HepG2 (cell line): ENCODE measurements around the gene ZNF829. TPM values are rescaled to one million over a fixed set of nuclear protein-coding genes. Genes with fewer than 3 reads are reported as not detected.
A peak's percentile ranks its signal among the peaks of the same experiment; 100 is the strongest.

Experiments
- ARHGAP35 ChIP-seq: sonication (generic); formaldehyde crosslinking; IDR thresholded peaks from 2 replicates; pipeline ENCODE4 v1.9.0; 2022; ENCODE audit warnings: mild to moderate bottlenecking, inconsistent platforms, moderate library complexity, missing genetic modification reagents, borderline replicate concordance
- BORCS8-MEF2B ChIP-seq: sonication (generic); formaldehyde crosslinking; IDR thresholded peaks from 2 replicates; pipeline ENCODE4 v1.8.0; 2022; ENCODE audit warnings: mild to moderate bottlenecking, missing genetic modification reagents
- CBFB ChIP-seq: sonication (generic); formaldehyde crosslinking; IDR thresholded peaks from 2 replicates; pipeline ENCODE4 v1.4.0; 2020; ENCODE audit warnings: missing genetic modification reagents
- DMAP1 ChIP-seq: IDR thresholded peaks from 2 replicates; pipeline ENCODE4 v1.6.1; 2016
- RNF2 ChIP-seq: fragments of 450-650 bp; conservative IDR thresholded peaks from 2 replicates; pipeline ENCODE4 v1.6.1; 2016; ENCODE audit warnings: low read depth
- TOPORS ChIP-seq: sonication (generic); formaldehyde crosslinking; IDR thresholded peaks from 2 replicates; pipeline ENCODE4 v1.8.0; 2023; ENCODE audit warnings: mild to moderate bottlenecking, missing genetic modification reagents
- ZC3H13 ChIP-seq: sonication (generic); formaldehyde crosslinking; IDR thresholded peaks from 2 replicates; pipeline ENCODE4 v1.8.1; 2023; ENCODE audit warnings: mild to moderate bottlenecking, missing genetic modification reagents, moderate library complexity
- ZFY ChIP-seq: sonication (generic); formaldehyde crosslinking; IDR thresholded peaks from 2 replicates; pipeline ENCODE4 v1.4.0; 2020; ENCODE audit warnings: missing genetic modification reagents
- ZNF124 ChIP-seq: sonication (generic); formaldehyde crosslinking; IDR thresholded peaks from 2 replicates; pipeline ENCODE4 v1.4.0; 2020; ENCODE audit warnings: missing genetic modification reagents
- ZNF30 ChIP-seq: sonication (generic); formaldehyde crosslinking; IDR thresholded peaks from 2 replicates; pipeline ENCODE4 v1.5.0; 2020; ENCODE audit warnings: mild to moderate bottlenecking, missing genetic modification reagents
- ZNF678 ChIP-seq: sonication (generic); formaldehyde crosslinking; IDR thresholded peaks from 2 replicates; pipeline ENCODE4 v1.4.0; 2020; ENCODE audit warnings: mild to moderate bottlenecking, missing genetic modification reagents
- ZNF737 ChIP-seq: sonication (generic); formaldehyde crosslinking; IDR thresholded peaks from 2 replicates; pipeline ENCODE4 v1.5.0; 2020; ENCODE audit warnings: missing genetic modification reagents, mild to moderate bottlenecking, borderline replicate concordance
- polyA plus RNA-seq, 8 experiments: library from polyadenylated mRNA; depleted of rRNA in 3 of 8; stranded (reverse) in 7 of 8; unstranded in 1 of 8; fragments of >200 nt; fragmentation: Illumina TruSeq in 4 of 8; extraction: Trizol in 4 of 8; gene quantifications; 2 replicates each; pipeline versions ENCODE4 v1.2.1 to v1.2.3, GENCODE V29; 2011 to 2016; ENCODE audit warnings: low read depth in 4 of 8, missing spikeins in 1 of 8, mixed read lengths in 1 of 8; ENCODE audit not compliant: insufficient read depth in 1 of 8
- total RNA-seq, 5 experiments: library from RNA; depleted of rRNA; stranded (reverse); fragments of >200 nt; fragmentation: Illumina TruSeq; extraction: Trizol; gene quantifications; 2 replicates each; pipeline ENCODE4 v1.2.3, GENCODE V29; 2016; ENCODE audit warnings: low read depth in 1 of 5
- TF ChIP-seq, protein P1 (sequence below): sonication (generic); formaldehyde crosslinking; IDR thresholded peaks from 2 replicates; pipeline ENCODE4; 2020; ENCODE audit warnings: missing genetic modification reagents, mild to moderate bottlenecking, borderline replicate concordance
- TF ChIP-seq, protein P2 (sequence below): sonication (generic); formaldehyde crosslinking; IDR thresholded peaks from 2 replicates; pipeline ENCODE4 v1.8.1; 2023; ENCODE audit warnings: mild to moderate bottlenecking, missing genetic modification reagents
- TF ChIP-seq, protein P3 (sequence below): sonication (generic); formaldehyde crosslinking; conservative IDR thresholded peaks from 2 replicates; pipeline ENCODE4 v1.8.1; 2023; ENCODE audit warnings: missing genetic modification reagents
- TF ChIP-seq, protein P4 (sequence below): sonication (generic); formaldehyde crosslinking; IDR thresholded peaks from 2 replicates; pipeline ENCODE4 v1.5.0; 2020; ENCODE audit warnings: missing genetic modification reagents
- TF ChIP-seq, protein P5 (sequence below): sonication (generic); formaldehyde crosslinking; IDR thresholded peaks from 2 replicates; pipeline ENCODE4 v1.4.0; 2020; ENCODE audit warnings: missing genetic modification reagents
- TF ChIP-seq, protein P6 (sequence below): sonication (generic); formaldehyde crosslinking; IDR thresholded peaks from 2 replicates; pipeline ENCODE4 v1.4.0; 2020; ENCODE audit warnings: missing genetic modification reagents, mild to moderate bottlenecking, borderline replicate concordance

Gene ZNF829
- total and polyA plus RNA-seq, 2 of the 13 experiments (the other 11 are each of a cell fraction or from before 2014, with no cell fraction given) = 0.15 to 0.86 TPM

DNA sequence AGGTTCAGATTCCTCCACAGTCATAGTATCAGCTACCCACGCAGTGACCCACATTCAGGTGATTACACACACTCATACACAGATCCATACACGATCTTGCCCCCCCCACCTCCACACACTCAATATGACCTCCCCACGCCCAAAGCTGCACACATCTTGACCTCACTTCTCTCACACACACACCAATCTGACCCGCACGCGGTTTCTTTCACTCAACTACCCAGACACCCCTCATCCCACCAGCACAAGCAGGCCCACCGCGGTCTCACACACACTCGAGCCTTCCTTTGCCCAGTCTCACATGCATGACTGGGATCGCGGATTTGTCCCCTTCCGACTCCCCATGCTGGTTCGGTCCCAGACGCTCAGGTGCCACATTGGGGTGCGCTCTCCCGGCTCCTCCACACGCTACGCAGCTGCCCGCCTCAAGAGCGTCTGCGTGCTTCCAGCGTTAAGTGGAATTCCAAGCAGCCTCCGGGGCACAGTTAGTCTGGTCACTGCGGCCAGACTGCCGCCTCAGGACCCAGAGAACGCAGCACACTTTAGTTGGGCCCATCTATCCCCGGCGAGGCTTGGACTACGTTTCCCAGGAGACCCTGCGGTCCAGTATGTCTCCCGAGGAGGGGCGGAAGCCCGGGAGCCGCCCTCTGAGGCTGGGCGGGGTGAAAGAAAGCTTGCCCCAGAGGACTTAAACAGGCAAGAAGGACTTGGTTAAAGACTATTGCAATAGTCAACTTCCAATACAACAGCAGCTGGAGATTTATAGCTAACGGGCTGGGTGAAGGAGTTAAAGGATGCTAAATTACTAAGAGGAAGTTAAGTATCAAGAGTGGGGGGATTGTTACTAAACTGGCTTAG, 66.2 kb downstream of the ZNF829 start (continued):
- TF ChIP-seq, protein P1, sequence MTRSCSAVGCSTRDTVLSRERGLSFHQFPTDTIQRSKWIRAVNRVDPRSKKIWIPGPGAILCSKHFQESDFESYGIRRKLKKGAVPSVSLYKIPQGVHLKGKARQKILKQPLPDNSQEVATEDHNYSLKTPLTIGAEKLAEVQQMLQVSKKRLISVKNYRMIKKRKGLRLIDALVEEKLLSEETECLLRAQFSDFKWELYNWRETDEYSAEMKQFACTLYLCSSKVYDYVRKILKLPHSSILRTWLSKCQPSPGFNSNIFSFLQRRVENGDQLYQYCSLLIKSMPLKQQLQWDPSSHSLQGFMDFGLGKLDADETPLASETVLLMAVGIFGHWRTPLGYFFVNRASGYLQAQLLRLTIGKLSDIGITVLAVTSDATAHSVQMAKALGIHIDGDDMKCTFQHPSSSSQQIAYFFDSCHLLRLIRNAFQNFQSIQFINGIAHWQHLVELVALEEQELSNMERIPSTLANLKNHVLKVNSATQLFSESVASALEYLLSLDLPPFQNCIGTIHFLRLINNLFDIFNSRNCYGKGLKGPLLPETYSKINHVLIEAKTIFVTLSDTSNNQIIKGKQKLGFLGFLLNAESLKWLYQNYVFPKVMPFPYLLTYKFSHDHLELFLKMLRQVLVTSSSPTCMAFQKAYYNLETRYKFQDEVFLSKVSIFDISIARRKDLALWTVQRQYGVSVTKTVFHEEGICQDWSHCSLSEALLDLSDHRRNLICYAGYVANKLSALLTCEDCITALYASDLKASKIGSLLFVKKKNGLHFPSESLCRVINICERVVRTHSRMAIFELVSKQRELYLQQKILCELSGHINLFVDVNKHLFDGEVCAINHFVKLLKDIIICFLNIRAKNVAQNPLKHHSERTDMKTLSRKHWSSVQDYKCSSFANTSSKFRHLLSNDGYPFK (CRISPR knock-in tag) = peak; percentile 11; the same call in 1 of the 2 replicates
- TF ChIP-seq TOPORS (CRISPR knock-in tag) = peak; percentile 70; the same call in 1 of the 2 replicates
- TF ChIP-seq ARHGAP35 = 0 out of 2 replicates have a peak, but pooled peaks have one; percentile 61
- TF ChIP-seq CBFB (CRISPR knock-in tag) = no peak
- TF ChIP-seq, protein P2, sequence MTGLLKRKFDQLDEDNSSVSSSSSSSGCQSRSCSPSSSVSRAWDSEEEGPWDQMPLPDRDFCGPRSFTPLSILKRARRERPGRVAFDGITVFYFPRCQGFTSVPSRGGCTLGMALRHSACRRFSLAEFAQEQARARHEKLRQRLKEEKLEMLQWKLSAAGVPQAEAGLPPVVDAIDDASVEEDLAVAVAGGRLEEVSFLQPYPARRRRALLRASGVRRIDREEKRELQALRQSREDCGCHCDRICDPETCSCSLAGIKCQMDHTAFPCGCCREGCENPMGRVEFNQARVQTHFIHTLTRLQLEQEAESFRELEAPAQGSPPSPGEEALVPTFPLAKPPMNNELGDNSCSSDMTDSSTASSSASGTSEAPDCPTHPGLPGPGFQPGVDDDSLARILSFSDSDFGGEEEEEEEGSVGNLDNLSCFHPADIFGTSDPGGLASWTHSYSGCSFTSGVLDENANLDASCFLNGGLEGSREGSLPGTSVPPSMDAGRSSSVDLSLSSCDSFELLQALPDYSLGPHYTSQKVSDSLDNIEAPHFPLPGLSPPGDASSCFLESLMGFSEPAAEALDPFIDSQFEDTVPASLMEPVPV (CRISPR knock-in tag) = 0 out of 2 replicates have a peak, but pooled peaks have one; percentile 20
- no peak for TF ChIP-seq RNF2
- TF ChIP-seq, protein P3, sequence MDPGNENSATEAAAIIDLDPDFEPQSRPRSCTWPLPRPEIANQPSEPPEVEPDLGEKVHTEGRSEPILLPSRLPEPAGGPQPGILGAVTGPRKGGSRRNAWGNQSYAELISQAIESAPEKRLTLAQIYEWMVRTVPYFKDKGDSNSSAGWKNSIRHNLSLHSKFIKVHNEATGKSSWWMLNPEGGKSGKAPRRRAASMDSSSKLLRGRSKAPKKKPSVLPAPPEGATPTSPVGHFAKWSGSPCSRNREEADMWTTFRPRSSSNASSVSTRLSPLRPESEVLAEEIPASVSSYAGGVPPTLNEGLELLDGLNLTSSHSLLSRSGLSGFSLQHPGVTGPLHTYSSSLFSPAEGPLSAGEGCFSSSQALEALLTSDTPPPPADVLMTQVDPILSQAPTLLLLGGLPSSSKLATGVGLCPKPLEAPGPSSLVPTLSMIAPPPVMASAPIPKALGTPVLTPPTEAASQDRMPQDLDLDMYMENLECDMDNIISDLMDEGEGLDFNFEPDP = no peak
- TF ChIP-seq, protein P4, sequence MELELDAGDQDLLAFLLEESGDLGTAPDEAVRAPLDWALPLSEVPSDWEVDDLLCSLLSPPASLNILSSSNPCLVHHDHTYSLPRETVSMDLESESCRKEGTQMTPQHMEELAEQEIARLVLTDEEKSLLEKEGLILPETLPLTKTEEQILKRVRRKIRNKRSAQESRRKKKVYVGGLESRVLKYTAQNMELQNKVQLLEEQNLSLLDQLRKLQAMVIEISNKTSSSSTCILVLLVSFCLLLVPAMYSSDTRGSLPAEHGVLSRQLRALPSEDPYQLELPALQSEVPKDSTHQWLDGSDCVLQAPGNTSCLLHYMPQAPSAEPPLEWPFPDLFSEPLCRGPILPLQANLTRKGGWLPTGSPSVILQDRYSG (CRISPR knock-in tag) = no peak
- peak; percentile 64 for TF ChIP-seq BORCS8-MEF2B (CRISPR knock-in tag)
- TF ChIP-seq, protein P5, sequence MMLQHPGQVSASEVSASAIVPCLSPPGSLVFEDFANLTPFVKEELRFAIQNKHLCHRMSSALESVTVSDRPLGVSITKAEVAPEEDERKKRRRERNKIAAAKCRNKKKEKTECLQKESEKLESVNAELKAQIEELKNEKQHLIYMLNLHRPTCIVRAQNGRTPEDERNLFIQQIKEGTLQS (CRISPR knock-in tag) = no peak
- no peak for TF ChIP-seq ZNF678 (CRISPR knock-in tag)
- no peak; the same call in 1 of the 2 replicates for TF ChIP-seq ZNF737 (CRISPR knock-in tag)
- no peak for TF ChIP-seq ZNF30 (CRISPR knock-in tag)
- peak; percentile 53; the same call in 1 of the 2 replicates for TF ChIP-seq ZNF124 (CRISPR knock-in tag)
- no peak; the same call in 1 of the 2 replicates for TF ChIP-seq ZC3H13
- peak; percentile 51; the same call in 1 of the 2 replicates for TF ChIP-seq DMAP1
- peak; percentile 93 for TF ChIP-seq ZFY
- TF ChIP-seq, protein P6, sequence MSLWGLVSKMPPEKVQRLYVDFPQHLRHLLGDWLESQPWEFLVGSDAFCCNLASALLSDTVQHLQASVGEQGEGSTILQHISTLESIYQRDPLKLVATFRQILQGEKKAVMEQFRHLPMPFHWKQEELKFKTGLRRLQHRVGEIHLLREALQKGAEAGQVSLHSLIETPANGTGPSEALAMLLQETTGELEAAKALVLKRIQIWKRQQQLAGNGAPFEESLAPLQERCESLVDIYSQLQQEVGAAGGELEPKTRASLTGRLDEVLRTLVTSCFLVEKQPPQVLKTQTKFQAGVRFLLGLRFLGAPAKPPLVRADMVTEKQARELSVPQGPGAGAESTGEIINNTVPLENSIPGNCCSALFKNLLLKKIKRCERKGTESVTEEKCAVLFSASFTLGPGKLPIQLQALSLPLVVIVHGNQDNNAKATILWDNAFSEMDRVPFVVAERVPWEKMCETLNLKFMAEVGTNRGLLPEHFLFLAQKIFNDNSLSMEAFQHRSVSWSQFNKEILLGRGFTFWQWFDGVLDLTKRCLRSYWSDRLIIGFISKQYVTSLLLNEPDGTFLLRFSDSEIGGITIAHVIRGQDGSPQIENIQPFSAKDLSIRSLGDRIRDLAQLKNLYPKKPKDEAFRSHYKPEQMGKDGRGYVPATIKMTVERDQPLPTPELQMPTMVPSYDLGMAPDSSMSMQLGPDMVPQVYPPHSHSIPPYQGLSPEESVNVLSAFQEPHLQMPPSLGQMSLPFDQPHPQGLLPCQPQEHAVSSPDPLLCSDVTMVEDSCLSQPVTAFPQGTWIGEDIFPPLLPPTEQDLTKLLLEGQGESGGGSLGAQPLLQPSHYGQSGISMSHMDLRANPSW (CRISPR knock-in tag) = no peak
